IPS-NIHi11 (cell line): ENCODE data around the gene ASCC1.

ENCODE experiments used
- DNase-seq: peaks from one replicate; pipeline ENCODE4 v3.0.0; 2012; ENCODE audit warnings: mixed read lengths, low spot score

Gene ASCC1

DNA sequence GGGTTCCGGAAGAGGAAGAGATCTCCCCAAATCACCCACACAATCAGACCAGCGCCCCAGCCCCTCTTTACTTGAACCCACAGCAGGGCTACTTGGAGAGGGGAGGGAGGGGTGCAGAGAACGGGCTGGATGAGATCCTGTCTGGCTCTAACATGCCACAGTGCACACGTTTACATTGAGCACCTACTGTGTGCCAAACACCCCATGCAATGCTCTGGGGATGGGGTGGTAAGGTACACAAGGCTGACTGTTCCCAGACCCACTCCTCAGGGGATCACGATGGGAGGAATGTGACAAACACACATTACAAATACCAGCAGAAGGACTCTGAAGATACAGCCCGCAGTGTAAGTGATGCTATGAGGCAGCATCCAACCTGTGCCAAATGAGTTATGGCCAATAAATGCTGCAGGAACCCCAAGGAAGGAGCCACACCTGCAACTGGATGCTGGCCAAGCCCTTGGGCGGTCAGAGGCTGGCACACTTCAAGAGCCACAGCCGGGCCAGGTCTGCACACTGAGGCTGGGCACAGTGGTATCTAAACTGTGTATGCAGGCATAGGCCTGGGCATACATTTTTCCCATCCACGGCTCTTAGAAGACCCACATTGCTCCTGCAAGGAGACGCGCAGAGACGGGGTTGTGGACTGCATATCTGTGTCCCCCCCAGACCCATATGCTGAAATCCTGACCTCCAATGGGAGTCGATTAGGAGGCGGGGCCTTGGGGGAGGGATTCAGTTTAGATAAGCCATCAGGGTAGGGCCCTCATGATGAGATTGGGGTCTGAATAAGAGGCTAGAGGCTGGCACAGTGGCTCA is 134.1 kb downstream of the ASCC1 start:
- no peak for DNase-seq

DNA sequence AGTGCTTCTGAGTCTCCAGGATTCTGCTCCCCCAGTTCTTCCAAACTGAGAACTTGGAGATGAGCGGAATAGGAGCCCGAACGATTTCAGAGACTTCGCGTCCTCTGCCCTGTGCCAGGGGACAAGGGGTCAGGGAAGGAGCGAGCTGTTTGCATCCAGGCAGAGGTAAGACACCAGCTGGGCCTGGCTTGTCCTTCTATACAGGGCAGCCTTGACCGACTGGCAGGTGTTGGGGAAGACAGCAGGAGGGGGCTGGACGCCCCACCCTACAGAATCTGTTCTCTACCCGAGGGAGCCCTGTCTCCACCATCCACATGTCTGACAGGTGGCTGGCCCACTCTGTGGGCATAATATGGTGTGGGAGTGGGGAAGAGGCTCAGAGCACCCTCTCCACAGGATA is 134.9 kb downstream of the ASCC1 start:
- no peak for DNase-seq

DNA sequence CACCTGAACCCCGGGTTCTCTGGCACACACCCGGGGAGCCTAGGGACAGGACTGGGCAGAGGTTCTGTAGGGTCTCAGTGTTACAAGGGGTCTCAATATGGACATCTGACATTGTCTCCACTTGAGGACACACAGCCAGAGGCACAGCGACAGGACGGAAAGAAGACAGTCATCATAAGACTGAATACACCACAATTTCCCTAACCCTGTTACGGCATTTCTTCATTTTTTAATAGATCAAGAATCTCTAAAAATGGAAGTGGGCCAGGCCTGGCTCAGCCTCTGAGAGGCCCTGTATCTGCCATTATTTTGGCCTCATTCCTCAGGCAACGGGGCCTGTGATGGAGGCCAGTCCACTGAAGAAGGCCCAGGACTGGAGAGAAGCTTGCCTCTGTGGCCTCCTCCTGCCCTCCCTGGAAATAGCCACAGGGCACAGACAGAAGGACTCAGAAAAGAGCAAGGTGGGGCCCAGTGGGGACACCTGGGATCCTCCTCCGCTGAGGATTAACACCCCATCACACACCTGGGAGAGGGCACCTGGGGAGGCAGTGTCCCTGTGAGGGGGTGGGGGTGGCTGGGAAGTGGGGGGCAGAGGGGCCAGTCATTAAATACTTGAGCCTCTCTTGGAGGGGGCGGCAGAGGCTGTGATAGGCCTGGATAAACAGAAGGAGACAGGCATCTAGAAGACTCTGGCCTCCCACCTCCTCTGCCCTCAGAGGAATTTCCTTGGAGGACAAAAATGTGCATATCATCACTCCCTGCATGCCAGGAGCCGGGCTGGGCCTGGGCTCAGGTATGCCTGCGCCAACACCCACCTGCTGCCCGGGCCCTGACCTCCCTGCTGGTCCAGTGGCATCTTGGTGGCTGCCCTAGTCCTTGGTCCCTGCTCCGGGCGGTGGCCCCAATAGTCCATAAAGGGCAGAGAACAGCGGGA is 135.8 kb downstream of the ASCC1 start:
- no peak for DNase-seq

DNA sequence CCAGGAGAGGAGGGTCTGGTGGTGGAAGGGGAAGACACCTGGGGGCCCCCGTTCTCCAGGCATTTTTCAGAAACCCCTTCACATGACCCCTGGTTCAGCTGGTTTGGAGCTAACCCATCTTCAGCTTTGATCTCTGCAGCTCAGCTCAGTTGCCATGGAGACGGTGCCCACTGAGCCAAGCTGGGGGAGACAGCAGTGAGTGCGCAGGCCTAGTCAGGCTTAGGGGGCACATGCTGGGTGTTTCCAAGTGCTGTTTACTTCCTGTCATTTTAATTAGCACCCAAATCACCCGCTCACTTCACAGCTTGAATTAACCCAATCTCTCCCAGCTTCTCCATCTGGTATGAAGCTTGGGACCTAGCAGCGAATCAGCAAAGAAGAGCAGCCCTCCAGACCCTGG is 136.7 kb downstream of the ASCC1 start:
- DNase-seq, result no peak

DNA sequence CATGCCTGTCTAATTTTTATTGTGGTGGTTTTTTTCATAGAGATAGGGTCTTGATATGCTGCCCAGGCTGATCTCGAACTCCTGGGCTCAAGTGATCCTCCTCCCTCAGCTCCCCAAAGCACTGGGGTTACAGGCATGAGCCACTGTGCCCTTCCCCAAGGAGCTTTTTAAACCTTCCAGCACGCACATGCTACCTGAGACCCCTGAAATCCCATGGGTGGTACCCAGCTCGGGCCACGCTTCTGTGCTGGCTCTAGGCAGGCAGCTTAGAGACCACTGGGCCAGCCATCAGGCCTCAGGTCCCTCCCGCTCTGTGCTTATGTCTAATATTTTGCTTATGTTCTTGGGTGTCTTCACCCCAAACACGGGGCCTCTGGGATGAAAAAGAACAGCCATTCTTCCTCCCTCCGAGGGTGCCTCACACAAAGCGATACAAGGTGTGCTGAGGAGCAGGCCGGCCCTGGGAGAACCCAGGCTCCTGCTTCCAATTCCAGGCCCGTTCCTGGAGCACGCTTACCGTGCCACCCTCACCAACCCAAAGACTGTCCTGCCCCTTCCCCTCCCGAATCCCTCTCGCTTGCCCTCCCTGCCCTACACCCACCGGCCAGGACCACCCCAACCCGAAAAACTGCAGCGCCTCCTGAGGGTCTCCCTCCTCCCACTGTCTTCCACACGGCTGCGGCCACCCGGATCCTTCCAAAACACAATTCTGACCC is 138.6 kb downstream of the ASCC1 start:
- no peak for DNase-seq

DNA sequence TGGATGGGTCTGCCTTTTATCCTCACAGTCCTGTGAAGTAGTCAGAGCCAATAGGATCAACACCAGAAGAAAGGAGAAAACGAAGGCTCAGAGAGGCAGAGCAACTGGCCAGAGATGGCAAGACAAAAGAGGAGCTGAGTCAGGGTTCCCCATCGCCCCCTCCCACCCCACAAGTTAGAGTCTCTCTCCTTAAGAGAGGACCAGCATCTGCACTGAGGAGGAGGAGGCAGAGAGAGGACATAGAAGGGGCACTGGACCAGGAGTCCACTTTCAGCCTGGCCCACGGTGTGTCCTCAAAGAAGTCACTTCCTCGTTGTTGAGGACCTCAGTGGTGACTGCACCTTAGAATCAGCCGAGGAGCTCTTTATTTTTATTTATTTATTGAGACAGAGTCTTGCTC is 139.3 kb downstream of the ASCC1 start:
- no peak for DNase-seq

DNA sequence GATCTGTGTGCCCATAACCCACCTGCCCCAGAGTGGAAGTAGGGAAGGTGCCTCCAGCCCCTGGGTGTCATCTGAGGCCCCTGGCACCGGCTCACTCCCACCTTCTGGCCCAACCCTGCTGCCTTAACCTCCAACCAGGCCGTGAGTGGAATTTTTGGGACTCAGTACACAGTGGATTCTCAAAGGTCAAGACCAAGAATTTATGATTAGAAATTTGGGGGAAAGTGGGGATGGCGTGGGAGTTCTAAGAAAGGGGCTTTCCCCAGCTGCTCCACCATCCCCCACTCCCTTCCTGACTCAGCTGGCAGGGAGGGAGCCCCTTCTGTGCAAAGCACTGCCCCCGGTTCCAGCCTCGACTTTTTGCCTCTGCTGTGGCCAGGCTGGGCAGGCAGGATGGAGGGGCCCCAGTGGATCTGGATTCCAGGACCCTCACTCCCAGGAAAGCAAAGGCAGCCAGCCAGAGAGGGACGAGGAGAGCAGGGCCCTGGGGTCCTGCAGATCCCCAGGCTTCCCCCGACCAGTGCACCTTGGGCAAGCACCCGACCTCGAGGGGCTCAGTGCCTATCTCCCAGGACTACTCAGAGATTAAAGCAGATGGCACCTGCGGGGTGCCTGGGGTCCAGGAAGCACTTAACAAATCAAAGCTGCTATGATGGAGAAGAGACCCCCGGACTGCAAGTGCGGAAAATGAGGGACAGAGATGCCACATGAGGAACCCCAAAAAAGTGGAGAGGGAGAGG is 140.5 kb downstream of the ASCC1 start:
- DNase-seq, result no peak

DNA sequence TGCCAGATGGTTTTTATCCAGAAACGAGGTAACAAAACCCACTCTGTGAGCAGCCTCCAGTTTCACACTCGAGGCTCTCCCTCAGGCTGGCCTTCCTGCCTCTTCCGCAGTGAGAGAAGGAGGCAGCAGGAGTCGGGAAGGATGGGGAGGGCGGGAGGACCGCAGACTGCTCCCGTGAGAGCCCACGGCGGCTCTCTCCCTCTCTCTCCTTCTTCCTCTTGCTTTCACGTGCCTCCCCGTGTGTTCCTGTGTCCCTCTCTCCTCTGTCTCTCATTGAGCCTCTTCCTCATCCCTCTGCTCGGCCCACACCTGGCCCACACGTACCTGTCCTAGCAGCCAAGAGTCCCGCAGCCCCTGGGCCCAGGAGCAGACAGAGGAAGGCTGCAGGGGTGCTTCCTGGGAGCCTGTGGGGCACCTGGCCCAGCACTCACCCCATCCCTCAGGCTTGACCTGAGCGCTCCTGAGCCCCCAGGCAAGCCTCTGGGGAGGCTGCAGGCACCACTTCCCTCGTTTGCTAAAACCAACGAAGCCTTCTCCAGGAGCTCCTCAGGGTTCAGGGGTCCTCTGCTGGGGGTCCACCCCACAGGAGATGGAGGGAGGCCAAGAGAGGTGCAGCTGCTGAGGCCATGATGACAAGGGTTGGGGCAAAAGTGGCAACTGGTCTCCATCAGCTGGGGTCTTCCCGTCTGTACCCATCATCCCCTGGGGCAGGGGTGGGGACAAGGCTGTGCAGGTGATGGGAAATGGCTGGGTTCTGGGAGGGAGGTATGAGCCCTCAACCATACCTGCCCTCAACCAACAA is 141.3 kb downstream of the ASCC1 start:
- DNase-seq, result no peak

DNA sequence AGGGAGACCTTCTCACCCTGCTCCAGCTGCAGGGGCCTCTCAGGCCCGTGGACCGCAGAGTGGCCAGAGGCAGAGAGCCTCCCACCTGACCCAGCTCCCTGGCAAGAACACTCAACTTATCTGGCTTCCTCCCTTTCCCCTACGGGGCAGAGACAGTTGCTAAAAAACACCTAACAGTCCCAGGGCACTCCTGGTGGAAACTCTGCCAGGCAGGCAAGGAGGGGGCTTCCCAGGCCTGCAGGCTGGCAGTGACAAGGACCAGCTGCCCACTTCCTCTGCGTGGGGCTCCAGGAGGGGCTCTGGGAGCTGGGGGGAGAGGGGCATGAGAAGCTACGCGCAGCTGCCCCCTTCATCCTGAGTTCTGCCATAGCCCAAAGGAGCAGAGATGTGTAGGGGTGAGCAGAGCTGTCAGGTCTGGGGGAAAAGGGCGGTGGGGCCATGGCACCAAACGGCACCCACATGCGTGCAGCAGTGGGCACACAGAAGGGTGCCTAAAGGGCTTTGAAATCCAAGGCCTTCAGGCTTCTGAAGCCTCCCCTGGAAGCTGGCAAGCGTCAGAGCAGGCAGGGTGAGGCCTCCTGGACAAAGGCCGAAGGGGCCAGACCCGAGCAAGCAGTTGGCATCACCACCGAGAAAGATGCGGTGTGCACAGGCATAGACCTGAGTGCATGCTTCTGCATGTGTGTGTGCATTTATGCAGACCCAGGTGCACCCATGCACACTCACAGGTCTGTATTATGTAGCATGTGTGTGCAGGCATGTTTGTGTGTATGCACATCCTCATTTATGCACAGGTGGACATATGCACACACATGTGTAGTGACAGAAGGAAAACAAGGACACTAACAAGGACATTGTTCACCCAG is 142.1 kb downstream of the ASCC1 start:
- DNase-seq, result no peak

DNA sequence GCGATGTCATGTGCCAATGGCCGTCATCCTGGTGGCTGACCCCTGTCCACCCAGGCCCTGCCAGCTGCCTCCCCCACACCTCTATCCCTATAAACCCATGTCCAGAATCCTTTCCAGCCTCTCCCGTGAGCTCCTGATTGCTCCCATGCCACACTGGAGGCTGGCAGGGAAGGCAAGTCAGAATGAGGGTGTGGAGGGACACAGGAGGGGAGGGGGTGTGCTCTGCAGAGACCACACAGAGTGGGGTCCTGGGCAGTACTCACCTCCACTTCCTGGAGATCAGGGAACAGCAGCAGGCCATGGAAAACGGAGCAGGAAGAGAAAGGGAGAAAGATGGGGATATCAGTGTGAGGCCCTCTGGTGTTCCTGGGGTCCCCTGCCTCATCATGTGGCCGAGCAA is 143.4 kb downstream of the ASCC1 start:
- DNase-seq, result no peak

DNA sequence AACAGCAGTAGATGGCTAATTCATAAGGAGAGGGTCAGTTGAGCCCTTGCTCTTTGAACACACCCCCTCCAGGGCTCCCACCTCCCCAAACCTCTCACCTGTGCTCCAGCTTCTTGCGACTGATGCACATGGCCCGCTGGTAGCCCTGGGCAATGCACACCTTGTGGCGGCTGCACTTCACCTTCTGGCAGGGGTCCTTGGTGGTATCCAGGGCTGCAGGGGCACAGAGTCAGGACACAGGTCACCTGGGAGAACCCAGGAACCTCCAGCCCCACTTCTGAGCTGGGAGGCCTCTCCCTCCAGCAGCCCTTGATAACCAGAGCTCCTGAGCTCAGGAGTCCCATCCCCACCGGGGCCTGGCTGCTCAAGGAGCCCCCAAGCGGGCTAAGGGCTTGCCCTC is 144.0 kb downstream of the ASCC1 start:
- no peak for DNase-seq

DNA sequence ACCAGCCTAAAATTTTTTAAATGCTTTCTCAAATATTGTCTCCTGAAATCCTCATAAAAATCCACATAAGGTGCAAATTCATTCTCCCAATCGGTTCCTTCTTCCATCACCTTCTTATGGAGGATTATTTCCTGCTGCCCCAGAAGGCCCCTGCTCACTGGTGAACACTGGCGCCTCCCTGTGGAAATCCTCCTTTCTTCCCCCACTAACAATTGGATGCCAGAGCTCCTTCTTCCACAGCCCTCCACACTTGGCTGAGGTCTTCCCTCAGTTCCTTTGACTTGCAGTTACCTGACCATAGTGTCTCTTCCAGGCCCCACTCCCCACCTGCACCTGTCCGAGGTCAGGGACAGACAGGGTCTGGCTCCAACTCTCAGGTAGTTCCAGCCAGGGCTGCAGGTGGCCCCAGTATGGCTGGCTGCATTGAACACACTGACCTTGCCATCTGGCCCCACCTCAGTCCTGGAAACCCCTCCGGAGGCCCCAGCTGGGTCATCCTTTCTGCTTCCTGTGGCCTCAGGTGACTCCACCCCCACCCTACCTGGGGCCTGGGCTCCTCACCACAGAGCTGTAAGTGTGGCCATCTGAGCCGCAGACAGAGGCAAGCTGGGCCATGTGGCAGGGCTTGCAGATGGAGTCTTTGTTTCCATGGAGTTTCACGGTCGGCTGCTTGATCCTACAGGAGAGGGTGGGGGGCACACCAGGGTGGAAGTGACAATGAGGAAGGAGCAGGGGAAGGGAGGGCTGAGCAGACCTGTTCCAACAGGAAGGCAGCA is 146.1 kb downstream of the ASCC1 start:
- DNase-seq, result peak; percentile 69

DNA sequence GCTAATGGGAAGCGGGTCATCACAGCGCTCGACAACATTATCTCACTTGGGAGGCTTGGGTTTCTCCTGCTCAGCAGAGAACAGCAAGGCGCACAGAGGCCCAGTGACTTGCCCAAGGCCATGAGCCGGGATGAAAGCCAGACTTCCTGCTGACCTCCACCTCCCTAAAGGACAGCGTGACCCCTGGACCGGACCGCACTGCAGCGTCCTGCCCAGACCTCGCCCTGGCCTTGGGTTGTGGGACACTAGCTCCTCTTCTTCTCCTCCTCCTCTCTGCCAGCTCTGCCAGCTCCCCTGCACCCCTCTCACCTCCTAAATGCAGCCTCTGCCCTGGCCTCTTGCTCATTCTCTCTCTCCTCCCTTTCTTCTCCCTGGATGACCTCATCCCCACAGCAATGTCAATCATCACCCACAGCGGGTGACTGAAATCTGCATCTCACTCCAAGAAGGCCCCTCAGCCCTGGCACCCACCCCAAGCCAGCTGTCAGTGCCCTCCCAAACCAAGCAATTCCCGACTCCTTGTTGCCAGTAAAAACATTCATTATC is 147.1 kb downstream of the ASCC1 start:
- no peak for DNase-seq

DNA sequence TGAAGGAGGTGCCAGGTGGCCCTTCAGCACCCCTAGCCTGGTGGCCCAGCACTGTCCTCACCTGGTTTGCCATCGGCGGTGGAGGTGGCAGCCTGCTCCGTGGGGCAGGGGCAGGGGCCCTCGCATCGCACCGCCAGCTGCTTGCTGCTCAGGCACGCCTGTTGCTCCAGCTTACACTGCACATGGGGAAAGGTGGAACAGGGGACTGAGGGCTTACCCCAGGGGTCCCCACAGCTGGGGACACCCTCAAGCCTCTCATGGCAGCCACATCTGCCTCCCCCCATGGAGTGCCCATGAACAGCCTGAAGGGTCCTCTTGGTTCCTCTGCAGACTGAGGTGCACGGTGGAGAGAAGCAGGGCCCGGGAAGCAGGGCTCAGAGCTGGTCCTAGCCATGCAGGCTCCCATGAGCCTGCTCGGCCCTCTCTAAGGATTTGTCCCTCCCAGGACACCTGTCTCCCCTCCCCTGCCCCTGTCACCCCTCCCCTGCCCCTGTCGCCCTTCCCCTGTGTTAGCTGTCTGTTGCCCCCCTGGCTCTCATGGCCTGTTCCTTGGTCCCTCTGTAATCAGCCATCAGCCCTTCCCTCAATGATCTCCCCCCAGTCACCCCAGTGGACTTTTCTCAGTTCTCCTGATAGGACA is 147.8 kb downstream of the ASCC1 start:
- no peak for DNase-seq

DNA sequence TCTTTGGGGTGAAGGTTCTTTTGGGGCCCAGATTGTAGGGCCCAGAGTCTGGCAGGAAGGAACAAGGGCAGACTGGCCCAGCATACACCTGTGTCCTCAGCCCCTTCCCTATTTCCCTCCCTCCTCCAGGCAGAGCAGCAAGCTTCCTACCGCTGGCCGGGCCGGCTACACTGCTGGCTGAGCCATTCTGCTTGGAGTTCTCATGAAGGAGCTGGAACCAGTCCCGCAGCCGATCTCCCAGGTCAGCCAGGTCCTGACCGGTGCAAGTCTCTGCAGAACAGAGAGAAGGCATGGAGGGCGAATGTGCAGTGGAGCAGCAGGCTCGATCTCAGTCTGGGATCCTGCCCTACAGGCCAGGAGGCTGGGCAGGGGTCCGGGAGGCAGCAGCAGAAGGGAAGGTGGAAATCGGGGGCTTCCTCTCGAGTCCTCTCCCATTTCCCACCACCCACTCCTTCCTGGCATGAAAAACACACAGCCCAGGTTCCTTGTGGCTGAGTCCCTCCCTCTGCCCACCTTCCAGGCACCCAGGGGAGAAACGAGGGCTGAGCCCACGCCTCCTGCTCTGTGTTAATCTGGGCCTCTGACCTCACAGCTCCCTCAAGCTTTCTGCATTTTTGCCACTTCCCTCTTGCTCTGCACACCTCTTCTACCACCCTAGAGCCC is 148.5 kb downstream of the ASCC1 start:
- DNase-seq, result no peak

DNA sequence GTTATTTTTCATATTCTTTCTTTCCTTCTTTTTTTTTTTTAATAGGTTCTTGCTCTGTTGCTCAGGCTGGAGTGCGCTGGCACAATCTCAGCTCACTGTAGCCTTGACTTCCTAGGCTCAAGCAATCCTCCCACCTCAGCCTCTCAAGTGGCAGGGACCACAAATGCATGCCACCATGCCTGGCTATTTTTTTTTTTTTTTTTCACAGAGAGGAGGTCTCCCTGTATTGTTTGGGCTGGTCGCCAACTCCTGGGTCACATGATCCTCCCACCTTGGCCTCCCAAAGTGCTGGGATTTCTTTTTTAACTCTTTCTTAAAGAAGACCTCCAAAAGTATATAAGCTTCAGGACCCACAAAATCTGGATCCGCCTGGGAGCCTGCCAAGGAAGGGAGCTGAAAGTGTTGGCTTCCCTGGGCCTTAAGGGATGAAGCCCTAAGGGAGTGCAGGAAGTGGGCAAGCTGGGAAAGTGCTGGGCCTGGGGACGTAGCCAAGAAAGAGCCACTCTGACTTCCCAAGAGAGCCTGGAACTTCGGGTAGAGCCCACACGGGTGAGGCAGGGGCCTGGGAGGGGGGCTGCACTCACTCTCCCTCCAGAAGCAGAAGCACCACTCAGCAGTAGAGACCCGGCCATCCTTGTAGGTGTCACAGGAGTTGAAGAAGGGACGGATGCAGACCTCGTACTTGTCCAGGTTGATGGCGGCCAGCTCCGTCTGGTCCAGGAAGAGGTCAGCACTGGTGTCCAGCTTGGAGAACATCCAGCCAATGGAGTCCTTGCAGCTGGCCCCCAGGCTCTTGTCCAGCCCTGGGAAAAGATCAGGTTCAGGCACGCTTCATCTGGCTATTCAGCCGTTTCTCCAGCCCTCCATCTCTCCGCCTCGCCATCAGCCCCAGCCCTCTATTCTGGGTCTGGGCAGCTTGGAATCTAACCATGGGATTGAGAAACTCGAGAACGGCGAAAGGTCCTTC is 149.5 kb downstream of the ASCC1 start:
- no peak for DNase-seq
